ENCODE data around the gene RBBP8NL. TPM values are rescaled to one million over a fixed set of nuclear protein-coding genes. Genes with fewer than 3 reads are reported as not detected.

Gene RBBP8NL
- polyA plus RNA-seq, 3 donors = not detected

DNA sequence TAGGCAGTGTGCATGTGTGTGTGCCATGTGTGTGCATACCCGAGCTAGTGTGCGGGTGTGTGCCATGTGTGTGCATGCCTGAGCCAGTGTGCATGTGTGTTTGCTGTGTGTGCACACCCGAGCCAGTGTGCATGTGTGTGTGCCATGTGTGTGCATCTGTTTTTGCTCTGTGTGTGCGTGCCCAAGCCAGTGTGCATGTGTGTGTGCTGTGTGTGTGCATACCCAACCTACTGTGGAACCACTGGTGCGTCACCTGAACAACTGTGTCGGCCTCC, 5.7 kb downstream of the RBBP8NL start:
- Histone ChIP-seq H2AFZ (ENCODE audit: insufficient read depth, low read depth, low read length, poor library complexity, severe bottlenecking) (no peak overlapping the region), H3K27me3 (ENCODE audit: control insufficient read depth in 2 of 2, insufficient read depth in 2 of 2, low read length in 2 of 2) (no peaks in the 10 kb centered on the region), H3K79me2 (ENCODE audit: insufficient read depth, low read length) (no peaks in the 10 kb centered on the region), H3K4me3 (replicated peaks in 1 of 3; ENCODE audit: low read depth in 2 of 3, low read length in 3 of 3) (no peak overlapping the region), H3K4me1 (ENCODE audit: control insufficient read depth in 1 of 2, insufficient read depth in 2 of 2, low read length in 2 of 2) (no peaks in the 10 kb centered on the region), H3K36me3 (replicated peaks in 1 of 2; ENCODE audit: control insufficient read depth in 1 of 2, insufficient read depth in 2 of 2, low read length in 2 of 2) (no peaks in the 10 kb centered on the region), H3K9ac (ENCODE audit: insufficient read depth, low read length, poor library complexity, severe bottlenecking) (no peak overlapping the region), H3K9me3 (replicated peaks in 1 of 2; ENCODE audit: control insufficient read depth in 1 of 2, insufficient read depth in 1 of 2, low read length in 2 of 2) (peaks cover 0 to 5% of the 10 kb centered on the region in 2 donors), H4K20me1 (ENCODE audit: insufficient read depth, low read length) (no peaks in the 10 kb centered on the region), H3K27ac (ENCODE audit: low read depth in 1 of 2, low read length in 2 of 2) (no peak overlapping the region), H3K4me2 (replicated peaks; ENCODE audit: extremely low read depth, low read length, poor library complexity, severe bottlenecking) (no peak overlapping the region)
- Mint-ChIP-seq H3K36me3 (no peaks in the 10 kb centered on the region), H3K27ac (peak overlapping the region in 1 of 7 donors; percentile 18), H3K4me1 (no peaks in the 10 kb centered on the region), H3K9me3 (peaks cover 0 to 5% (median 0%) of the 10 kb centered on the region in 7 donors), H3K4me3 (no peak overlapping the region), H3K27me3 (ENCODE audit: low read depth in 3 of 3) (peaks cover 2 to 11% (median 4%) of the 10 kb centered on the region in 3 donors)
- intact Hi-C loops (cut with micrococcal nuclease) = no loop called here
- TF ChIP-seq, protein P1, sequence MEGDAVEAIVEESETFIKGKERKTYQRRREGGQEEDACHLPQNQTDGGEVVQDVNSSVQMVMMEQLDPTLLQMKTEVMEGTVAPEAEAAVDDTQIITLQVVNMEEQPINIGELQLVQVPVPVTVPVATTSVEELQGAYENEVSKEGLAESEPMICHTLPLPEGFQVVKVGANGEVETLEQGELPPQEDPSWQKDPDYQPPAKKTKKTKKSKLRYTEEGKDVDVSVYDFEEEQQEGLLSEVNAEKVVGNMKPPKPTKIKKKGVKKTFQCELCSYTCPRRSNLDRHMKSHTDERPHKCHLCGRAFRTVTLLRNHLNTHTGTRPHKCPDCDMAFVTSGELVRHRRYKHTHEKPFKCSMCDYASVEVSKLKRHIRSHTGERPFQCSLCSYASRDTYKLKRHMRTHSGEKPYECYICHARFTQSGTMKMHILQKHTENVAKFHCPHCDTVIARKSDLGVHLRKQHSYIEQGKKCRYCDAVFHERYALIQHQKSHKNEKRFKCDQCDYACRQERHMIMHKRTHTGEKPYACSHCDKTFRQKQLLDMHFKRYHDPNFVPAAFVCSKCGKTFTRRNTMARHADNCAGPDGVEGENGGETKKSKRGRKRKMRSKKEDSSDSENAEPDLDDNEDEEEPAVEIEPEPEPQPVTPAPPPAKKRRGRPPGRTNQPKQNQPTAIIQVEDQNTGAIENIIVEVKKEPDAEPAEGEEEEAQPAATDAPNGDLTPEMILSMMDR (IDR thresholded peaks at IDR 0.05) = no peak
- DNase-seq = no peak
- 80% methylated on average over 5 of the region's 6 CpGs for WGBS (ENCODE audit: insufficient coverage)

DNA sequence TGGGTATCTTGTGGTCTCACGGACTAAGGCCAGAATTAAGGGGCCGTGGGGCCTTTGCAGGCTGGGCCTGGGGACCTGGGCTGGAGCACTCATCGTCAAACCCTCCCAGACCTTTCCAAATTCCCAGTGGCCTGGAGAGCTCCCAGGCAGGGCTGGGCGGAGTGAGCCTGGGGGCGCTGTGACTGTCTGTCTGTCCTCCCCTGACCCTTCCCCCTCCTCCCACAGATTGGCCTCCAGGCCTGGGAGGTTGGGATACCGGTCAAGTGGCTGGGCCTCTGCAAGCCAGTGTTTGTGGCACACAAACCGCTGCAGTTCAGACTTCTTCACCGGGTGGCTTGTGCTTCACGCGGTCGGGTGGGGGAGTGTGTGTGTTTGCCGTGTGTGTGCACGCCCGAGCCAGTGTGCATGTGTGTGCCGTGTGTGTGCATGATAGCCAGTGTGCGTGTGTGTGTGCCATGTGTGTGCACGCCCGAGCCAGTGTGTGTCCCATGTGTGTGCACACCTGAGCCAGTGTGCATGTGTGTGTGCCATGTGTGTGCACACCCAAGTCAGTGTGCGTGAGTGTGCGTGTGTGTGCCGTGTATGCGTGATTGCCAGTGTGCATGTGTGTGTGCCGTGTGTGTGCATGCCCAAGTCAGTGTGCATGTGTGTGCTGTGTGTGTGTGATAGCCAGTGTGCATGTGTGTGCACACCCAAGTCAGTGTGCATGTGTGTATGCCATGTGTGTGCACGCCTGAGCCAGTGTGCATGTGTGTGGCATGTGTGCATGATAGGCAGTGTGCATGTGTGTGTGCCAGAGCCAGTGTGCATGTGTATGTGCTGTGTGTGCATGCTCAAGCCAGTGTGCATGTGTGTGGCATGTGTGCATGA, 6.3 kb downstream of the RBBP8NL start:
- H3K36me3 ChIP-seq (replicated peaks in 1 of 2; ENCODE audit: control insufficient read depth in 1 of 2, insufficient read depth in 2 of 2, low read length in 2 of 2) = no peaks in the 10 kb centered on the region
- Mint-ChIP-seq H3K36me3 (no peaks in the 10 kb centered on the region), H3K27ac (no peak overlapping the region), H3K9me3 (peaks cover 0 to 5% (median 0%) of the 10 kb centered on the region in 7 donors), H3K4me3 (no peak overlapping the region), H3K4me1 (no peaks in the 10 kb centered on the region), H3K27me3 (ENCODE audit: low read depth in 3 of 3) (peaks cover 2 to 11% (median 4%) of the 10 kb centered on the region in 3 donors)
- H3K27me3 ChIP-seq (ENCODE audit: control insufficient read depth in 2 of 2, insufficient read depth in 2 of 2, low read length in 2 of 2) = no peaks in the 10 kb centered on the region
- peaks cover 0 to 5% of the 10 kb centered on the region in 2 donors for H3K9me3 ChIP-seq (replicated peaks in 1 of 2; ENCODE audit: control insufficient read depth in 1 of 2, insufficient read depth in 1 of 2, low read length in 2 of 2)
- H3K4me3 ChIP-seq (replicated peaks in 1 of 3; ENCODE audit: low read depth in 2 of 3, low read length in 3 of 3) = no peak overlapping the region
- no peak for DNase-seq
- 88% methylated on average over 23 of the region's 24 CpGs for WGBS (ENCODE audit: insufficient coverage)
- H3K79me2 ChIP-seq (ENCODE audit: insufficient read depth, low read length) = no peaks in the 10 kb centered on the region
- TF ChIP-seq, protein P1 (IDR thresholded peaks at IDR 0.05) = no peak
- no peak overlapping the region for H2AFZ ChIP-seq (ENCODE audit: insufficient read depth, low read depth, low read length, poor library complexity, severe bottlenecking)
- intact Hi-C loops (cut with micrococcal nuclease) = no loop called here
- no peak overlapping the region for H3K9ac ChIP-seq (ENCODE audit: insufficient read depth, low read length, poor library complexity, severe bottlenecking)
- H3K27ac ChIP-seq (ENCODE audit: low read depth in 1 of 2, low read length in 2 of 2) = no peak overlapping the region
- no peak overlapping the region for H3K4me2 ChIP-seq (replicated peaks; ENCODE audit: extremely low read depth, low read length, poor library complexity, severe bottlenecking)
- no peaks in the 10 kb centered on the region for H4K20me1 ChIP-seq (ENCODE audit: insufficient read depth, low read length)
- H3K4me1 ChIP-seq (ENCODE audit: control insufficient read depth in 1 of 2, insufficient read depth in 2 of 2, low read length in 2 of 2) = no peaks in the 10 kb centered on the region
